K562 (cell line): ENCODE data around the gene LAMTOR4. TPM values are rescaled to one million over a fixed set of nuclear protein-coding genes. Genes with fewer than 3 reads are reported as not detected.

Source experiments
- DMBX1 ChIP-seq: fragments of 250-450 bp; sonication (Bioruptor Pico); IDR thresholded peaks from 2 replicates; pipeline ENCODE4 v1.8.0; 2022; ENCODE audit warnings: inconsistent platforms, mild to moderate bottlenecking, moderate library complexity, borderline replicate concordance
- ESRRA ChIP-seq: fragments of 450-650 bp; IDR thresholded peaks from 2 replicates; pipeline ENCODE4 v1.6.1; 2014; ENCODE audit warnings: low read depth, mild to moderate bottlenecking, moderate library complexity, borderline replicate concordance
- HDGF ChIP-seq: fragments of 450-650 bp; IDR thresholded peaks from 2 replicates; pipeline ENCODE4 v1.6.1; 2016
- NCOA2 ChIP-seq, 2 experiments: fragments of 450-650 bp; IDR thresholded peaks; 2 replicates each; pipeline ENCODE4 v1.6.1; 2018; ENCODE audit warnings: mild to moderate bottlenecking in 2 of 2, moderate library complexity in 1 of 2; ENCODE audit not compliant: partially characterized antibody in 2 of 2
- NEUROD1 ChIP-seq: fragments of 150-350 bp; IDR thresholded peaks from 2 replicates; pipeline ENCODE4 v1.6.1; 2014; ENCODE audit warnings: borderline replicate concordance, low read length, low read depth; ENCODE audit not compliant: partially characterized antibody
- RNF2 ChIP-seq: sonication (generic); IDR thresholded peaks from 2 replicates; pipeline ENCODE4 v1.6.1; 2016
- TOE1 ChIP-seq, 2 experiments: fragments of 450-650 bp in 1 of 2; sonication (generic) in 1 of 2; formaldehyde crosslinking in 1 of 2; IDR thresholded peaks; 2 replicates each; pipeline versions ENCODE4 v1.7.1 to v1.8.0; 2016 to 2022; ENCODE audit warnings: borderline replicate concordance in 2 of 2, mild to moderate bottlenecking in 2 of 2, antibody characterized with exemption in 1 of 2, inconsistent platforms in 1 of 2, low read depth in 1 of 2, missing genetic modification reagents in 1 of 2, moderate library complexity in 1 of 2
- ZNF57 ChIP-seq: fragments of 450-650 bp; formaldehyde crosslinking; IDR thresholded peaks from 2 replicates; pipeline ENCODE4 v1.4.0; 2020; ENCODE audit warnings: mild to moderate bottlenecking, moderate library complexity
- polyA plus RNA-seq, 8 experiments: library from polyadenylated mRNA; depleted of rRNA in 4 of 8; stranded (reverse) in 5 of 8; unstranded in 3 of 8; fragments of >200 nt; fragmentation: Nextera tagmentation in 2 of 8; fragmentation: Illumina TruSeq in 1 of 8; extraction: Ambion mirVana in 2 of 8; extraction: Trizol in 1 of 8; gene quantifications; 2 replicates each; pipeline versions ENCODE4 v1.2.1 to v1.2.3, GENCODE V29; 2011 to 2014; ENCODE audit warnings: inconsistent platforms in 1 of 8, missing spikeins in 1 of 8
- total RNA-seq, 7 experiments: library from RNA; depleted of rRNA in 6 of 7; stranded (reverse); fragments of >200 nt in 6 of 7; fragmentation: Illumina TruSeq in 2 of 7; extraction: Trizol in 2 of 7; gene quantifications; 2 replicates each; pipeline versions ENCODE4 v1.2.1 to v1.2.3, GENCODE V29; 2011 to 2021; ENCODE audit warnings: low replicate concordance in 1 of 7
- TF ChIP-seq, protein P1 (sequence below): fragments of 450-650 bp; IDR thresholded peaks from 2 replicates; pipeline ENCODE4 v1.7.0; 2016; ENCODE audit warnings: borderline replicate concordance
- TF ChIP-seq, protein P2 (sequence below): fragments of 250-450 bp; sonication (Bioruptor Pico); IDR thresholded peaks from 2 replicates; pipeline ENCODE4 v1.5.0; 2022; ENCODE audit warnings: mild to moderate bottlenecking
- TF ChIP-seq, protein P3 (sequence below): fragments of 450-650 bp; IDR thresholded peaks from 2 replicates; pipeline ENCODE4 v1.6.1; 2018; ENCODE audit not compliant: partially characterized antibody
- TF ChIP-seq, protein P4 (sequence below): sonication (generic); formaldehyde crosslinking; IDR thresholded peaks from 2 replicates; pipeline ENCODE4 v1.8.0; 2022; ENCODE audit warnings: mild to moderate bottlenecking, missing genetic modification reagents

Gene LAMTOR4
- total and polyA plus RNA-seq, 9 of the 15 experiments (the other 6 are each of a cell fraction or from before 2014, with no cell fraction given), result 79.6 to 314 (median 195) TPM

DNA sequence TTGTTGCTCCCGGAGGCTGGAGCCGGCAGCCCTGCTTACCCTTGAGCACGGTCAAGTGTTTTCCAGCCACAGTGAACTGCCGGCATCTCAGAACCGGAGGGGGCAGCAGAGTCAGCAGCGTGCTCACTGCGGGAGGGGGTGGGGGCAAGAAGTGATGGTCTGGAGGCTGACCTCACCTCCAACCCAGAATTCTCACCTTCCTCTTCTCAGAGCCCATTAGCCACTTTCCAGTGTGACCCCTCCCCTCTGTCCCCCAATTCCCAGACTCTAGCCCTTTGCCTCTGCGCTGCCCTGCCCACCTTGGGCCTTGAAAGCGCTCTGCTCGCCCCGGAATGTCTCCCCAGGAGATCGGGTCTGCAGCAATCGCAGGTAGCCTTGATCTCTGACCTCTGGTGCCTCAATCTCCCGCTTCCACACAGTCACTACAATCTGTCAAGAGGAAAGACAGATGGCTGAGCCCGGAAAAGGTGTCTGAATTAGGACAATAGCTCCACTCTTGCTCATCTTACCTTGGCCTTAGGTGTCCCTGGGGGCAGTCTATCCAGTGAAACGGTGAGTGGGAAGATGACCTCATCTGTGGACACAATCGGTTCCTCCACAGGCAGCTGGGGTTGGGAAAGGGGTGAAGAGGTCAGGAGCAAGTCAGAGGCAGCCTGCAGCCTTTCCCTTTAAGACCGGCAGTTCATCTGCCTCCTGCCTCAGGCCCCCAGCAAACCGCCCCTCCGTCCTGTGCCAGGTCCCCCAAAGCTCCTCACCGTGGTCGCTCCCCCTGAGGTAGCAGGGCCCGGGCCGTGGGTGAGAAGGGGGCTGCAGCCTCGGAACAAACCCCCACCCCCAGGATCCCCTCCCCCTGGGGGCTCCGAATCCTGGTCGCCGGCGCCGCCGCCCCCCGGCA lies 8.9 kb downstream of the LAMTOR4 start (continued):
- TF ChIP-seq ESRRA (peak; percentile 76; the same call in 1 of the 2 replicates), NEUROD1 (peak; percentile 39), HDGF (peak; percentile 78; the same call in 1 of the 2 replicates), RNF2 (peak; percentile 42; the same call in 1 of the 2 replicates), TOE1 (IDR thresholded peaks at IDR 0.05; ENCODE audit: borderline replicate concordance) (peak; percentile 40; the same call in 1 of the 2 replicates), TOE1 (CRISPR knock-in tag; IDR thresholded peaks at IDR 0.05; ENCODE audit: borderline replicate concordance, low read depth) (no peak), ZNF57 (CRISPR knock-in tag) (no peak), NCOA2 (IDR thresholded peaks at IDR 0.05; ENCODE audit: partially characterized antibody in 2 of 2) (no peak), DMBX1 (CRISPR knock-in tag) (peak; percentile 9; the same call in 1 of the 2 replicates)
- TF ChIP-seq, protein P1, sequence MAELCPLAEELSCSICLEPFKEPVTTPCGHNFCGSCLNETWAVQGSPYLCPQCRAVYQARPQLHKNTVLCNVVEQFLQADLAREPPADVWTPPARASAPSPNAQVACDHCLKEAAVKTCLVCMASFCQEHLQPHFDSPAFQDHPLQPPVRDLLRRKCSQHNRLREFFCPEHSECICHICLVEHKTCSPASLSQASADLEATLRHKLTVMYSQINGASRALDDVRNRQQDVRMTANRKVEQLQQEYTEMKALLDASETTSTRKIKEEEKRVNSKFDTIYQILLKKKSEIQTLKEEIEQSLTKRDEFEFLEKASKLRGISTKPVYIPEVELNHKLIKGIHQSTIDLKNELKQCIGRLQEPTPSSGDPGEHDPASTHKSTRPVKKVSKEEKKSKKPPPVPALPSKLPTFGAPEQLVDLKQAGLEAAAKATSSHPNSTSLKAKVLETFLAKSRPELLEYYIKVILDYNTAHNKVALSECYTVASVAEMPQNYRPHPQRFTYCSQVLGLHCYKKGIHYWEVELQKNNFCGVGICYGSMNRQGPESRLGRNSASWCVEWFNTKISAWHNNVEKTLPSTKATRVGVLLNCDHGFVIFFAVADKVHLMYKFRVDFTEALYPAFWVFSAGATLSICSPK, result no peak; the same call in 1 of the 2 replicates
- TF ChIP-seq, protein P2, sequence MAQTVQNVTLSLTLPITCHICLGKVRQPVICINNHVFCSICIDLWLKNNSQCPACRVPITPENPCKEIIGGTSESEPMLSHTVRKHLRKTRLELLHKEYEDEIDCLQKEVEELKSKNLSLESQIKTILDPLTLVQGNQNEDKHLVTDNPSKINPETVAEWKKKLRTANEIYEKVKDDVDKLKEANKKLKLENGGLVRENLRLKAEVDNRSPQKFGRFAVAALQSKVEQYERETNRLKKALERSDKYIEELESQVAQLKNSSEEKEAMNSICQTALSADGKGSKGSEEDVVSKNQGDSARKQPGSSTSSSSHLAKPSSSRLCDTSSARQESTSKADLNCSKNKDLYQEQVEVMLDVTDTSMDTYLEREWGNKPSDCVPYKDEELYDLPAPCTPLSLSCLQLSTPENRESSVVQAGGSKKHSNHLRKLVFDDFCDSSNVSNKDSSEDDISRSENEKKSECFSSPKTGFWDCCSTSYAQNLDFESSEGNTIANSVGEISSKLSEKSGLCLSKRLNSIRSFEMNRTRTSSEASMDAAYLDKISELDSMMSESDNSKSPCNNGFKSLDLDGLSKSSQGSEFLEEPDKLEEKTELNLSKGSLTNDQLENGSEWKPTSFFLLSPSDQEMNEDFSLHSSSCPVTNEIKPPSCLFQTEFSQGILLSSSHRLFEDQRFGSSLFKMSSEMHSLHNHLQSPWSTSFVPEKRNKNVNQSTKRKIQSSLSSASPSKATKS (CRISPR knock-in tag), result no peak
- TF ChIP-seq, protein P3, sequence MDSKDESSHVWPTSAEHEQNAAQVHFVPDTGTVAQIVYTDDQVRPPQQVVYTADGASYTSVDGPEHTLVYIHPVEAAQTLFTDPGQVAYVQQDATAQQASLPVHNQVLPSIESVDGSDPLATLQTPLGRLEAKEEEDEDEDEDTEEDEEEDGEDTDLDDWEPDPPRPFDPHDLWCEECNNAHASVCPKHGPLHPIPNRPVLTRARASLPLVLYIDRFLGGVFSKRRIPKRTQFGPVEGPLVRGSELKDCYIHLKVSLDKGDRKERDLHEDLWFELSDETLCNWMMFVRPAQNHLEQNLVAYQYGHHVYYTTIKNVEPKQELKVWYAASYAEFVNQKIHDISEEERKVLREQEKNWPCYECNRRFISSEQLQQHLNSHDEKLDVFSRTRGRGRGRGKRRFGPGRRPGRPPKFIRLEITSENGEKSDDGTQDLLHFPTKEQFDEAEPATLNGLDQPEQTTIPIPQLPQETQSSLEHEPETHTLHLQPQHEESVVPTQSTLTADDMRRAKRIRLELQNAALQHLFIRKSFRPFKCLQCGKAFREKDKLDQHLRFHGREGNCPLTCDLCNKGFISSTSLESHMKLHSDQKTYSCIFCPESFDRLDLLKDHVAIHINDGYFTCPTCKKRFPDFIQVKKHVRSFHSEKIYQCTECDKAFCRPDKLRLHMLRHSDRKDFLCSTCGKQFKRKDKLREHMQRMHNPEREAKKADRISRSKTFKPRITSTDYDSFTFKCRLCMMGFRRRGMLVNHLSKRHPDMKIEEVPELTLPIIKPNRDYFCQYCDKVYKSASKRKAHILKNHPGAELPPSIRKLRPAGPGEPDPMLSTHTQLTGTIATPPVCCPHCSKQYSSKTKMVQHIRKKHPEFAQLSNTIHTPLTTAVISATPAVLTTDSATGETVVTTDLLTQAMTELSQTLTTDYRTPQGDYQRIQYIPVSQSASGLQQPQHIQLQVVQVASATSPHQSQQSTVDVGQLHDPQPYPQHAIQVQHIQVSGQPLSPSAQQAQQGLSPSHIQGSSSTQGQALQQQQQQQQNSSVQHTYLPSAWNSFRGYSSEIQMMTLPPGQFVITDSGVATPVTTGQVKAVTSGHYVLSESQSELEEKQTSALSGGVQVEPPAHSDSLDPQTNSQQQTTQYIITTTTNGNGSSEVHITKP, result peak; percentile 23
- TF ChIP-seq, protein P4, sequence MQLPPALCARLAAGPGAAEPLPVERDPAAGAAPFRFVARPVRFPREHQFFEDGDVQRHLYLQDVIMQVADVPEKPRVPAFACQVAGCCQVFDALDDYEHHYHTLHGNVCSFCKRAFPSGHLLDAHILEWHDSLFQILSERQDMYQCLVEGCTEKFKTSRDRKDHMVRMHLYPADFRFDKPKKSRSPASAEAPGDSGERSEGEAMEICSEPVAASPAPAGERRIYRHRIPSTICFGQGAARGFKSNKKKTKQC (CRISPR knock-in tag), result 0 out of 2 replicates have a peak, but pooled peaks have one; percentile 60
